GM12878 (cell line): Measurements from ENCODE around the gene CAPZB. TPM values are rescaled to one million over a fixed set of nuclear protein-coding genes. Genes with fewer than 3 reads are reported as not detected.

Source experiments
- ATAC-seq: fragments of 200-7000 bp; cut with Tn5 transposase; 3 replicates; pipeline ENCODE4 v1.9.1; 2020; ENCODE audit warnings: mild to moderate bottlenecking, moderate library complexity
- BruUV-seq: library from RNA; stranded (reverse); fragments of 400-500 nt; replicated peaks from 2 replicates; lab custom pipeline; 2021; lab: Mats Ljungman, UMichigan
- CTCF ChIA-PET: fragments of 300-600 bp; sonication (Branson Sonifier 250); formaldehyde crosslinking; extraction: SDS; loops from one replicate; lab custom pipeline; 2021; ENCODE audit warnings: inconsistent platforms; lab: Yijun Ruan, JAX
- POLR2A ChIA-PET: fragments of 350-600 bp; formaldehyde crosslinking; extraction: SDS; loops from one replicate; lab custom pipeline; 2021; ENCODE audit warnings: inconsistent platforms; lab: Charles Lee
- RAD21 ChIA-PET: fragments of 300-600 bp; sonication (Branson Sonifier 250); formaldehyde crosslinking; loops from one replicate; lab custom pipeline; 2023; ENCODE audit warnings: antibody characterized with exemption; ENCODE audit not compliant: unreplicated experiment; lab: Charles Lee
- SMC1A ChIA-PET: fragments of 300-600 bp; sonication (Branson Sonifier 250); formaldehyde crosslinking; loops from one replicate; lab custom pipeline; 2023; ENCODE audit not compliant: unreplicated experiment, uncharacterized antibody; lab: Charles Lee
- DNase-seq: peaks from one replicate; pipeline ENCODE4 v3.0.0-alpha.2; 2011; ENCODE audit warnings: low read depth, low spot score
- FAIRE-seq: peaks from 3 replicates; lab custom pipeline; 2011; peaks lifted over from hg19 to GRCh38; lab: Jason Lieb, UNC
- H2AFZ ChIP-seq: 2 replicates; pipeline ENCODE4 v1.6.0; 2011; ENCODE audit warnings: low read depth, low read length, control low read depth; ENCODE audit not compliant: control insufficient read depth
- H3K27ac ChIP-seq: 2 replicates; pipeline ENCODE4 v1.5.1; 2011; ENCODE audit warnings: control low read depth; ENCODE audit not compliant: control insufficient read depth, insufficient read depth
- H3K27me3 ChIP-seq, 2 experiments: replicated peaks in 1 of 2; 2 replicates each; pipeline versions ENCODE4 v1.6.0 to v1.6.1; 2011; ENCODE audit warnings: low read length in 1 of 2; ENCODE audit not compliant: control insufficient read depth in 2 of 2, insufficient read depth in 2 of 2
- H3K36me3 ChIP-seq, 2 experiments: 2 replicates each; pipeline ENCODE4 v1.5.1; 2011; ENCODE audit warnings: low read length in 1 of 2; ENCODE audit not compliant: control insufficient read depth in 2 of 2, insufficient read depth in 2 of 2
- H3K4me1 ChIP-seq: 2 replicates; pipeline ENCODE4 v1.6.1; 2011; ENCODE audit warnings: mild to moderate bottlenecking, low read length, moderate library complexity, mixed read lengths; ENCODE audit not compliant: control insufficient read depth, insufficient read depth
- H3K4me2 ChIP-seq: 2 replicates; pipeline ENCODE4 v1.6.0; 2011; ENCODE audit warnings: control low read depth; ENCODE audit not compliant: control insufficient read depth, insufficient read depth
- H3K4me3 ChIP-seq: fragments of 200-600 bp; sonication (generic); 2 replicates; pipeline ENCODE4 v1.5.1; 2016
- H3K79me2 ChIP-seq: 2 replicates; pipeline ENCODE4 v1.6.0; 2011; ENCODE audit warnings: low read length; ENCODE audit not compliant: control insufficient read depth, insufficient read depth
- H3K9ac ChIP-seq: 2 replicates; pipeline ENCODE4 v1.8.0; 2011; ENCODE audit warnings: low read length, control low read depth, mixed read lengths; ENCODE audit not compliant: control insufficient read depth, insufficient read depth
- H3K9me3 ChIP-seq: replicated peaks from 3 replicates; pipeline ENCODE4 v1.5.1; 2011; ENCODE audit warnings: mild to moderate bottlenecking, low read length; ENCODE audit not compliant: control insufficient read depth, insufficient read depth
- H4K20me1 ChIP-seq: 2 replicates; pipeline ENCODE4 v1.6.0; 2011; ENCODE audit not compliant: control insufficient read depth, insufficient read depth
- CBFB ChIP-seq: IDR thresholded peaks from 2 replicates; pipeline ENCODE4 v1.6.1; 2016; ENCODE audit warnings: antibody characterized with exemption, low read depth
- CEBPB ChIP-seq, 2 experiments: fragments of 150-350 bp in 1 of 2; IDR thresholded peaks; 2 replicates each; pipeline ENCODE4 v1.6.1; 2012 to 2014; ENCODE audit warnings: low read depth in 2 of 2, low read length in 2 of 2, borderline replicate concordance in 1 of 2, inconsistent platforms in 1 of 2
- CUX1 ChIP-seq: IDR thresholded peaks from 2 replicates; pipeline ENCODE4 v1.6.1; 2012; ENCODE audit warnings: improper control_type of control experiment, low read depth, low read length; ENCODE audit not compliant: insufficient replicate concordance
- HSF1 ChIP-seq: fragments of 150-350 bp; IDR thresholded peaks from 2 replicates; pipeline ENCODE4 v1.6.1; 2014; ENCODE audit warnings: mild to moderate bottlenecking, low read depth, low read length
- JUNB ChIP-seq: IDR thresholded peaks from 2 replicates; pipeline ENCODE4 v1.6.1; 2016; ENCODE audit warnings: antibody characterized with exemption, mild to moderate bottlenecking
- POLR2AphosphoS5 ChIP-seq: IDR thresholded peaks from 2 replicates; pipeline ENCODE4 v1.6.1; 2011; ENCODE audit warnings: mild to moderate bottlenecking, low read length, inconsistent platforms
- RCOR1 ChIP-seq: conservative IDR thresholded peaks from 2 replicates; pipeline ENCODE4 v1.6.1; 2012; ENCODE audit warnings: low read depth, low read length, improper control_type of control experiment
- SMAD5 ChIP-seq: IDR thresholded peaks from 2 replicates; pipeline ENCODE4 v1.6.1; 2016; ENCODE audit warnings: antibody characterized with exemption, low read depth
- ZNF592 ChIP-seq: fragments of 450-650 bp; IDR thresholded peaks from 2 replicates; pipeline ENCODE4 v1.6.1; 2017; ENCODE audit warnings: mild to moderate bottlenecking, moderate library complexity
- WGBS: methylation state at CpG from one replicate; pipeline ENCODE4 v1.1.6; 2016; ENCODE audit warnings: low lambda C conversion rate; ENCODE audit not compliant: insufficient replicate concordance, insufficient coverage; ENCODE audit errors: missing lambda C conversion rate; 5-methylcytosine and 5-hydroxymethylcytosine counted together
- in situ Hi-C: fragments of 300-500 bp; cut with MboI; formaldehyde crosslinking; loops from 9 replicates; pipeline ENCODE4 v1.14.3; 2018; ENCODE audit warnings: mixed read lengths
- intact Hi-C: fragments of 100-400 bp; cut with micrococcal nuclease; formaldehyde crosslinking; loops from one replicate; pipeline ENCODE4 v1.14.2; 2022; ENCODE audit not compliant: unreplicated experiment
- polyA plus RNA-seq, 11 experiments: library from polyadenylated mRNA; depleted of rRNA in 4 of 11; unstranded in 6 of 11; stranded (reverse) in 5 of 11; fragments of >200 nt; fragmentation: Nextera tagmentation in 4 of 11; fragmentation: Illumina TruSeq in 1 of 11; extraction: Ambion mirVana in 4 of 11; extraction: Trizol in 1 of 11; gene quantifications; 1 replicate in 1 of 11; 2 replicates in 10 of 11; pipeline versions ENCODE4 v1.2.1 to v1.2.3, GENCODE V29; 2011 to 2016; ENCODE audit warnings: inconsistent platforms in 2 of 11, missing spikeins in 2 of 11, low read depth in 1 of 11
- total RNA-seq, 4 experiments: library from RNA; depleted of rRNA in 3 of 4; stranded (reverse); fragments of >200 nt in 3 of 4; fragmentation: Illumina TruSeq in 1 of 4; extraction: Trizol in 1 of 4; gene quantifications; 2 replicates each; pipeline versions ENCODE4 v1.2.1 to v1.2.3, GENCODE V29; 2013 to 2021

CAPZB gene
- total and polyA plus RNA-seq, 10 of the 15 experiments (the other 5 are each of a cell fraction or from before 2014, with no cell fraction given) = 104 to 454 (median 213) TPM

- H3K9me3 ChIP-seq = no peaks in the 10 kb centered on the region
- no peaks in the 10 kb centered on the region for H3K27me3 ChIP-seq
- no peak overlapping the region for H3K4me2 ChIP-seq
- H3K36me3 ChIP-seq = peaks cover 14 to 18% of the 10 kb centered on the region in 2 experiments; a peak in 3 of 4 replicates
- ATAC-seq (no peak), FAIRE-seq (no peak), DNase-seq (no peak)
- peaks cover 3% of the 10 kb centered on the region; the same call in 1 of the 2 replicates for H4K20me1 ChIP-seq
- TF ChIP-seq CBFB = no peak
- TF ChIP-seq JUNB = no peak
- TF ChIP-seq RCOR1 = no peak
- TF ChIP-seq HSF1 = no peak
- no peak for TF ChIP-seq CEBPB (IDR thresholded peaks at IDR 0.05; ENCODE audit: borderline replicate concordance in 1 of 2, low read depth in 2 of 2, low read length in 2 of 2)
- no peak for TF ChIP-seq SMAD5
- TF ChIP-seq POLR2AphosphoS5 = 0 out of 2 replicates have a peak, but pooled peaks have one; percentile 5
- TF ChIP-seq CUX1 = no peak
- no peak for TF ChIP-seq ZNF592
- H3K9ac ChIP-seq = no peak overlapping the region
- H3K4me3 ChIP-seq = no peak overlapping the region
- 96% methylated on average over 17 of the region's 17 CpGs for WGBS
- H3K79me2 ChIP-seq = peaks cover 84% of the 10 kb centered on the region
- no peak overlapping the region for H2AFZ ChIP-seq
- BruUV-seq = no TSS peak
- no peak overlapping the region for H3K27ac ChIP-seq
- intact Hi-C loops = no loop called here
- peaks cover 5% of the 10 kb centered on the region for H3K4me1 ChIP-seq
- ChIA-PET RAD21 (interaction anchor here (0.9 to 1.2 kb wide), 2 partner anchors 39 to 47 kb away, joined by 3 read pairs; no protein-coding TSS in a partner anchor), POLR2A (no interaction called here), SMC1A (interaction anchor here (0.6 to 1.1 kb wide), 5 partner anchors 9 to 46 kb away, joined by 3 read pairs; no protein-coding TSS in a partner anchor), CTCF (interaction anchor here (0.9 to 1.7 kb wide), 5 partner anchors 10 to 213 kb away, joined by 3 to 4 read pairs (median 3); no protein-coding TSS in a partner anchor)
- in situ Hi-C loops = no loop called here
Measured at GRCh38 chr1:19437891-19438294, 47.4 kb downstream of the CAPZB start.
